ENCODE results near the gene FAR2.

The FAR2 gene

DNA sequence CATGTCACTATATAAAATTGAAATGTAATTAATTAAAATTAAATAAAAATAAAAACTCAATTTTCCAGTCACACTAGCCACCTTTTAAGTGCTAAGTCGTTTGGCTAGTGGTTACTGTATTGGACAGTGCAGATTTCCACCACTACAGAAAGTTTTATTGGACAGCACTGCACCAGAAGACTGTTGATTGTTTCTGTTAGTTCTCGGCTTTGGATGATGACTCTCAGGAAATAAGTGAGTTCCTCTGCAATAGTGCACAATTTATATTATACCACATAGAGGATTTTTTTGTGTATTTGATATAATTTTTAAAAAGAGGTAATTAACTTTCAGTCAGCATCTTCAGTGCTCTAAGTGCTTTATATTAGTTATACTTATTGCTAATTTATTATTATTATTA is 52.7 kb downstream of the FAR2 start:
- FAIRE-seq, result no peak
- no peak for DNase-seq (ENCODE audit: low spot score)

DNA sequence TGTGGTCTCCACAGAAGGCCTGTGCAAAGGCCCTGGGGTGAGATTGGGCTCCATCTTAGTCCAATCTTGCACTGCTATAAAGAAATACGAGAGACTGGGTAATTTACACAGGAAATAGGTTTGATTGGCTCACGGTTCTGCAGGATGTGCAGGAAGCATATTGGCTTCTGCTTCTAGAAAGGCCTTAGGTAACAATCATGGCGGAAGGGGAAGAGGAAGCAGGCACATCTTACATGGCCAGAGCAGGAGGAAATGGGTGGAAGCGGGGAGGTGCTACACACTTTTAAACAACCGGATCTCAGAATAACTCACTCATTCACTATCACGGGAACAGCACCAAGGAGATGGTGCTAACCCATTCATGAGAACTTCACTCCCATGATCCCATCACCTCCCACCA is 55.4 kb downstream of the FAR2 start:
- FAIRE-seq (no peak), DNase-seq (ENCODE audit: low spot score) (no peak)

DNA sequence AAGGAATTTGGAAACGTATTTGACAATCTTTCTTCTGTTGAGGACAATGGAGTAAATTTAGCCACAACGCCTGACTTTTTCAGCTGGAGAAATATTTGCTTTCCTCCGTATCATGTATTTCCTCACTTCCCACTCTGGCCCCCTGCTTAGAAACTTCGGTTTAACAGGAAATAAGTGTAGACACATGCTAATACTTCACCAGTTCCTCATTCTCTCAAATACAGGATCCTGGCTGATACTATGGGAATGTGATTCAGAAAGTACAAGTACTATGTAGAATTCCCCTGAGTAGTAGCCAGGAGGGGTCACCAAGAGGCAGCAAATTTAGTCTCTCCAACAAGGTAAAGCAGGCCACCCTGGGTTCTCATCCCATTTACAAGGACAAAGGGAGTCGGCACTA is 58.0 kb downstream of the FAR2 start:
- no peak for DNase-seq (ENCODE audit: low spot score)
- FAIRE-seq, result no peak

DNA sequence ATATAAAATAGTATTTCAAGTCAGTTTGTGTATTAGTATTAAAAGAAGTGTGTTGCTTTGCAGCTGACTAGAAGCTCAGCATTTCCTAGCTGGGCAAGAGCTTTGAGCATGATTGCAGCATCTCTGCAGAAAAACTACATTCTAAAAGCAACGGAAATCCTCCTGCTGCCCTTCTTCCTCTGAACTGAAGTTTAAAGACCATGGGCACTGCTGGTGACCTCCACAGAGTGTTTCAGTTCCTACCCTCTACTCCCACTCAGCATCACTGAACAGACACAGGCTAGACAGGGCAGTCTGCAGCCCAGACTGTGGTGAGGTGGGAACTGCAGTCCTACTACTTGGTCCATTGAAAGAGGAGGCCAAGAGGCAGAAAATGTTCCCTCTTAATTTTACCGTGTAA is 59.0 kb downstream of the FAR2 start:
- no peak for FAIRE-seq

DNA sequence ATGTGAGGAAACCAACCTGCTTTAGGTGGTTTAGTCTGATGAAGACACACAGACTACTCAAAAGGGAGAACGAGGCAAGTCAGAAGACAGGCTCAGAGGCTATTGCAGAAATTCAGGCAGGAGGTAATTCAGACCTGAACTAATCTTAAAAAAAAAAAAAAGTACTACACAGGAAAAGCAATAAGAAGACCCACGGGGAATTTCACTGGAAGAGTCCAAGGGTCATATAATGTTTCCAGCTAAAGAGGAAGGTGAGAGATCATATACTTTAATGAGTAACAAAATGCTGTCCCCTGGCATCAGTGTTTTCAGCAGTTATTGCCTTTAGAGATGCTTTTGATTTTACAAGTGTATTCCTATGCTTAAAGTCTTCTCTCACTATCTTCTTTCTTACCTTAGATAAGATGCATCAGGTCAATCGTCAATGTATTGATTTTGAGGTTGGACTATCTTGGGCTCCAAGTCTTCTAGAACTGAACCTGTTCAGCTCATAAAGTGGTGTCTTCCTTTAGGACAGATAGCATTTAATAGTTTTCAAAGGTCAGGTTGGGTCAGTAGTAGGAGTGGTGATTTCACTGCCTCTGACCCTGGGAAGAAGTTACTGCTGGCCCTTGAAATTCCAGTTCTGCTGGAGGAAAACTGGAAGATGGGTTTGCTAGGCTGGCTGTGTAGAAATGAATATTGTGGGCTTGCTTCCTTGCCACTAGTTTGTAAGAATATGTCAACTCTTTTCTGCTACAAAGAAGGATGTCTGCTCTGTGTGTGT is 60.0 kb downstream of the FAR2 start:
- DNase-seq (ENCODE audit: low spot score) (no peak), FAIRE-seq (no peak)

More for the DNA sequence above, 59.0 kb downstream of the FAR2 start:
- no peak for DNase-seq (ENCODE audit: low spot score)

DNA sequence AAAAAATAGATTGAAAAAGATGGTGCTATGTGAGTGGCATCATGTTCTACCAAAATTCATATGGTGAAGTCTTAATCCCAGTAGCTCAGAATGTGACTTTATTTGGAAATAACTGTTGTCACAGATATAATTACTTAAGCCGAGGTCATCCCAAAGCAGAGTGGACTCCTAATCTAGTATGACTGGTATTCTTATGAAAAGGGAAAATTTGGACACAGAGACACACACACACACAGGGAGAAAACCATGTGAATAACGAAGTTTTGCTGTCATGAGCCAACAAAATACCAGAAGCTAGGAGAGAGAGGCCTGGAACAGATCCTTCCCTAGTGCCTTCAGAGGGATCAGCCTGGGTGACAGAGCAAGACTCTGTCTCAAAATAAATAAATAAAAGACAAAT is 62.6 kb downstream of the FAR2 start:
- no peak for FAIRE-seq
- no peak for DNase-seq (ENCODE audit: low spot score)

DNA sequence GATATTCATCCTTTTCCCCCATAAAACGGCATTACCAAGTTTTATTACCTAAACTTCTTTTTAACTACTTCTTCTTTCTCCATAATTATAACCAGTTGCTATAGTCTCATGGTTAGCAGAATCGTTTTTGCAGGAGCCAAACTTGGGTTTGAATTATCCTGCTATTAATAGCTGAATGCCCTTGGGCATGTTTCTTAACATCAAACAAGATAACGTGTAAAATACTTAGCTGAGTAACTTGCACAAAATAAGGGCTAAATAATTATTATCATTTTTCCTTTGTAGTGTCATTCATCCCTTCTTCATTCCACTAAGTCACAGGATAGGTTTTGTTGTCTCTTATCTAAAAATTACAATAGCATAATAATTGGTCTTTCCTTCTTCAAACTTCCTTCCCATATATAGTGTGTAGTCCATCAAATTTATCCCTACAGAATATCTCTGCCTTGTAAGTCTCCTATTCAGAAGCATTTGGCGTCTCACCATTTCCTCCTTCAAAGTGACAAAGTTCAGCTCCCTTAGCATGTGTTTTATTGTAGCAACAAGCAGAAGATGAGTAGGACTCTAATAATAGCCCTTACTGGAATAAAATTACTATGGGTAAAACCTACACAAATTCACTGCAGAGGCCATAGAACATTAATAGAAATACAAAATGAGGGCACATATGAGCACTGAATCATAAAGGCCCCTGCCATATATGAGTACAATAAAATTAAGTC is 63.8 kb downstream of the FAR2 start:
- DNase-seq (ENCODE audit: low spot score) (no peak), FAIRE-seq (no peak)

DNA sequence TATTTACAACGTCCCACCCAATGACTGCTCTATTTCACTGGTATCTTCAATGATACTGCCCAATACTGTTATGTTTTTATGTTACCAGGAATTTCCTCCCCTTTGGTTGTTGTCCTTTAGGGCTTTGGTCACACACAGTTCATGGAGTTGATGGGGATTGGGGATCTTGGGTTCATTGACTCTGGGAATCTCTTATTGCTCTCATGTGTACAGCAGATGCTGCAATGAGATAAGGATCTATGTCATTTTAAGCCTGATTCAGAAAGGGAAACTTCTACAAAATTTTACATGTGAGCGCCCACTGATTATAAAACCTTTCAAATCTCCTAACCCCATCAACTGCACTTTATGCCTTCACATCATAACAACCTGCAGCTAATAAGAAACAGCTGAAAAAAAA is 67.2 kb downstream of the FAR2 start:
- no peak for FAIRE-seq
- no peak for DNase-seq (ENCODE audit: low spot score)

DNA sequence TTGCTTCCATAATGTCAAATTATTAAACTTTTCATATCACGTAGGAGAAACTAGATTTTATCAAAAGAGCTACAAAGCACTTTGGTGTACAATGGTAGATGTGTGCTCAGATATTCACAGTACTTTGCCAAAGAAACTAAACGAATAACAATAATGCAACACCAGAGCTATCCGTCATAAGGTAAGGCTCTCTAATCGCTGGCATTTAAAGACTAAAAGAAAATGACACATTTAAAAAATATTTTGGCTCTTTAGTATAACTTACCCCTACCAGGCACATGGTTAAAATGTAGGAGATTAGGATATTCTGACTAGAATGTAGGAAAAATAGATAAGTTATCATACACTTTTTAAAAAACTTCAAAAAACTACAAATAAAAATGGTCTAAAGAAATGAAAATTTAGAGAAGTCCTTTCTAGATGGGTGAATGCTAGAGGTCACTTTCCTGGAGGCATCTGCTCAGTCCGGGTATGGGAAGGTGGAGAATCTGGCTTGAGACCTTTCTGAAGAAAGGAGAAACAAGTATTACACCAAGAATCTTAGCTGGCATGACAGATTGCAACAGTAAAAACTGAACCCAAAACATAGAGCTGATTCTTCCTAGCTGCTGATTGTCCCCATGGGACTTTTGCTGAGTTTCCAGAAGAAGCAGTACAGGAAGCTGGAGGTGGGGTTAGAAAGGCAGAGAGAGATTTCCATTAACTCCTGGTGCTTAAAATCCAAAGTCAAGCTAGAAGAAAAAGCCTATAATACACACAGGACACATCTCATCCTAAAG is 67.9 kb downstream of the FAR2 start:
- FAIRE-seq (no peak), DNase-seq (ENCODE audit: low spot score) (no peak)

DNA sequence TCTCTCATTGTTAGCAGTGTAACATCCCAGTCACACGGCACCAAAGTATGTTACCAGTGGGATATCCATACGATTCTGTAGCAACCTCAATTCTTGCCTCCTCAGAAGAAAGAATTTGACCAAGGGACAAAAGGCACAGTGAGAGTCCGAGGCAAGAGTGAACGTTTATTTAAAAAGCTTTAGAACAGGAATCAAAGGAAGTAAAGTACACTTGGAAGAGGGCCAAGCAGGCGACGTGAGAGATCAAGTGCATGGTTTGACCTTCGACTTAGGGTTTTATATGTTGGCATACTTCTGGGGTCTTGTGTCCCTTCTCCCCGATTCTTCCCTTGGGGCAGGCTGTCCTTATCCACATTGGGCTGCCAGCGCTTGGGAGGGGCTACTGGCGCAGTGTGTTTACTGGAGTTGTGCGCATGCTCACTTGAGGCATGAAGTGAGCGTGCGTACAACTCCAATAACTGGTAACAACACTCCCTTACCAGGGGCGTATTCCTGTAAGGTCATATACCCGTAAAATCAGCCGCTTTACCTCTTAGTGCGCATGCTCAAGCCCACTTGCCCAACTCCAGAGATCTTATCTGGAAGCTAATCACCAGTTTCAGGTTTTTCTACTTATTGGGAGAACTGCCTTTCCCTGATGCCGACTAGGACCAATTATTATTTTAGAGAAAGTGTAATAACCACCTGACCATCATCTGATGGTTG is 71.7 kb downstream of the FAR2 start:
- DNase-seq (ENCODE audit: low spot score), result no peak
- no peak for FAIRE-seq

DNA sequence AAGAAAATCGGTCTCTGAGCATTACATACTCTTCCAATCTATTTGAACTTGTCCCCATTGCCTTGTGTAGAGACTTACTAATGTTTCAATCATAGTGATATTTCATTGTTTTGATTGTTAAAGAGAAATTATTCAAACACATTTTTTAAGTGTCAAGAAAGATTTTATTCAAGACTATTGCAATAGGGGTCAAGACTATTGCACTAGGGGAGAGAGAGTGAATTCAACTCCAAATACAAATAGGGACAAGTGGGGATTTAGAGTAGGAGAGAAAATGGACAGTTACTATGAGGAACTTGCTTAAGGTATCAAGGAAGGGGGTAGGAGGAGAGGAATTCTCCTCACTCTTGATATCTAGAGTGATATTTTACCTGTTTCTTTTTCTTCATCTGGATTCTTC is 73.1 kb downstream of the FAR2 start:
- no peak for DNase-seq (ENCODE audit: low spot score)
- FAIRE-seq, result no peak

DNA sequence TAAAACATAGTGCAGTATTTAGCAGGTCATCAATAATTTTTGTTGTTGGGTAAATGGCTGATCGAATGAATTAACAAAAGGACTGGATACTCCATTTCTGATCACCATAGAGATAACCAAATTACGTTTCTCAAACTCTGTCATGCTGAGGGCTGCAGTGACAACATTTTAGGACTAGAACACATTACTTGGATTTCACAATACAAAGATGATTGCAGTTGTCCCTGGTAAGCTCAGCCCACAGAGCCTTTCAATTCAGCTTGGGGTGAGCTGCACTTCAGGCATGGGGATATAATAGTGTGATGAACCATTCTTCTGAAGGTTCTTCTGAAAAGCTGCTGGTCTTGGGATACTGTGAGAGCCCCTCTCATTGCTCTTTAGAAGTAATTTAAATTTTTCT is 74.3 kb downstream of the FAR2 start:
- no peak for FAIRE-seq

DNA sequence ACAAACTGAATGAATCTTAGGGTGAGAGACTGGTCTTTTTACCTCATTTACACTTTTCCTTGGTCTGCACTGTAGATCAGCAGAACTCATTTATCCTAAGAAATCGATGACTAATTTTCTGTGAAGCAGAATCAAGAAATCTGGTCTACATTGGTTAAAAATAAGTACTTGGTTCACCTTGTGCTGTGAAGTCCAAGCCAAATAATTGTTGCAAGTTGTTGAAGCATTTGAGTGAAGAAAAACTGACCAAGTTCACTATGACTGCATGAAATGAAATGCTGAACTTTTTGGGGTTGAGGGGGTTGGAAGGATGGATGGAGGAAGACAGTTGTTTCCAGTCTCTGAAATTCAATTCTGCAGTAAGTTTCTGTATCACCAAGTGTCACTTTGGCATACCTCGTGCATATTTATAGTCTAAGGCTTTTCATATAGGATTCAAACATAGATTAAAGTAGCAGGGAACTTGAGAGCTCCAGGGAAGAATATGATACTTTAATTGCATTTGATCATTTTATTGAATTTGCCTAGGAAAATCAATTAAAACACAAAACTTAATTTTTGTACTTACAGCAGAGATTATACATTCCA is 75.0 kb downstream of the FAR2 start:
- DNase-seq (ENCODE audit: low spot score) (no peak), FAIRE-seq (no peak)

More for the DNA sequence above, 74.3 kb downstream of the FAR2 start:
- no peak for DNase-seq (ENCODE audit: low spot score)

DNA sequence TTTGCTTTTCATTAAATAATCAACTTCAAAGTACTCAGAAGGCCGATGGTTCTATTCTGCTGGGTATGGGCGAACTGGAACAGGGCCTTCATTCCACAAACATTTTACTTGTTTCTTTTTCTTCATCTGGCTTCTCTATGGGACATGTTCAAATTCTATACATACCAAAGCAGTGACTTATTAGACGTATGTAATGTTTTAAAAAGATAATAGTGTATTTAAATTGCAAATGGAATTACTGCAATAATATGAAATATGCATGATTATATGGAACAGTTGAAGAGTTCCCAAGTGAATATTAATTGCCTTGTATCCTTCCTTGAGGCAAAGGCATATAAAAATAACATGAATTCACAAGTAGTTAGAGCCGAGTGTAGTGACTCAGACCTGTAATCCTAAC is 75.5 kb downstream of the FAR2 start:
- FAIRE-seq (no peak), DNase-seq (ENCODE audit: low spot score) (no peak)

DNA sequence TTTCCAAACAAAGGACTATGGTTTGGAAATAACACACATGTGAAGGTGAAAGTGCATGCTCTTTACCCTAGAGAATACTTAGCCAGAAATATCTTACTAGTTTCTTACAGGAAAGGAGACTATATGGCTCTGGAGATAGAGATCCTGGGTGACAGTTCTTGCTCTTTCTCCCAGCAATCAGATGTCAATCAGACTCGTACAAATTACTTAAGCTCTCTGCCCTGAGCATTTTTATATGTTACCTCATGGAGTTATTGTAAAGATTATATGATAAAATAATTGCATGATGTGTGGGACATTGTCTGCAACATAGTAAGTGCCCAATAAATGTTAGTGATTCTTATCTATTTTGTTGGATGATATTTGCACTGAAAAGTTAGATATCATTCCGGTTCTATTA is 76.8 kb downstream of the FAR2 start:
- FAIRE-seq, result no peak
- DNase-seq (ENCODE audit: low spot score), result no peak

DNA sequence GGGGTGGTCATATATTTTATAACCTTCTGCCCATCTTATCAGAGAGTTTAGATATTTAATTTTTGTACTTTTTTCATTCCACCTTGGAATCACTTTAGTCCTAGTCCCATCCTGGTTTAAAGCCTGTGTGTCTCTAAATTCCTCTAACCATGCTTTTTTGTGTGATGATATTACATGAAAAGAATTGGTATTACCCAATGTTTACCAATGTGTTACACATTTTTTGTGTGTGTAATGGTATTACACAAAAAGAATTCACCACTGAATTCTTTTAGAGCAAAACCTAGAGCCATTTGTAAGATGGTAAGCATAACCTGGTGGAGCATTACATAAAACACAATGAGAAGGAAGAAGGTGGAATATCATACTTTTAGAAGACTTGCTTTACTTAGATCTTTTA is 77.5 kb downstream of the FAR2 start:
- FAIRE-seq, result no peak
- DNase-seq (ENCODE audit: low spot score), result no peak

DNA sequence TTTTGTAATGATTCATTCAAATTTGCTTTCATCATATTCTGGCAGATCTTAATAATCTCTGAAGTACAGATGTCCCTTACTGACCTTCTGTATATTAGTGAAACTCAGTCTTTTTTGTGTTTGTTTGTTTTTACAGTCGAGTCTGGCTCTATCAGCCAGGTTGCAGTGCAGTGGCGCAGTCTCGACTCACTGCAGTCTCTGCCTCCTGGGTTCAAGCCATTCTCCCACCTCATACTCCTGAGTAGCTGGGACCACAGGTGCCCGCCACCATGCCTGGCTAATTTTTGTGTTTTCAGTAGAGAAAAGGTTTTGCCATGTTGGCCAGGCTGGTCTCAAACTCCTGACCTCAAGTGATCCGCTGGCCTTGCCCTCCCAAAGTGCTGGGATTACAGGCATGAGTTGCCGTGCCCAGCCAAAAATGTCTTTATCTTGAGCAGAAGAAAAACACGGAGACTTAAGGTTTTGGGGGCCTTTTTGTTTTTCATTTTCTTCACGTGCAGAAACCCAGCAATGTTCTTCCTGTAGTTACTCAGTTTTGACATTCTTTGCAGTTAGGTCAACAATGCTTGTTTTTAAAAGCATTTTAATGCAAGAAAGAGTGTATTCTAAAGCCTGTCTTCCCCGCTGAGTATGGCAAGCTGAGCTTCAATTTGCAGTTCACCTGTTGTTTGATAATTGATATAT is 79.5 kb downstream of the FAR2 start:
- FAIRE-seq, result no peak
- DNase-seq (ENCODE audit: low spot score), result no peak

DNA sequence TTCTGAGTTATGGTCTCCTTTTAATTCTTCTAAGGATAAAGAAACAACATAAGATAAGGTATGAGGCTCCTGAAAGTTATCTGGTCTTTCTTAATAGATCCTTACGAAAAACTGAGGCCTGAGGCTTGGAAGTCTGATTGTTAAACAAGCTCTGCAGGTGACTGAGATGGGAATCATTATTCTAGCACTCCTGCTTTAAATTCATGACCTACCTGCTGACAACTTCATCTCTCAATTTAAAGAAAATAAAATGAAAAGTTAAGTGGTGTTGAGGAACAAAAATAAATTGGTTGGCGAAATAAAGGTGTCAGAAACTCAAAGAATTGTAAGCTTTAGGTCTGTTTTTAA is 80.1 kb downstream of the FAR2 start:
- no peak for FAIRE-seq

DNA sequence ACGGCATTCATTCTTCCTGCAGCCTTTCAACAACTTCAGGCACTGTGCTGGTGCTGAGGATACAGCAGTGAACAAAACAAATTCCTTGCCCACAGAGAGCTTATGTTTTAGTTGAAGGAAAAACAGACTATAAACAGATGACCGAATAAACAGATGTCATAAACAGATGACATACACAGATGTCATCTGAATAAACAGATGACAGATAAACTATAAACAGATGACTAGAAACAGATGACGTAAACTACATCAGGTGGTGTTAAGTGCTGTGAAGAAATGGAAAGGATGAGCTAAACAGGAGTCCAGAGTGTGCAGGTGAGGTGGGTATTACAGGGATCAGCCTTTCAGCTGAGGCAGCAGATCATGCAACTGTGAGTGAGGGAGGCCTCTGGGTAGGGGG is 80.9 kb downstream of the FAR2 start:
- DNase-seq (ENCODE audit: low spot score) (no peak), FAIRE-seq (no peak)

More for the DNA sequence above, 80.1 kb downstream of the FAR2 start:
- no peak for DNase-seq (ENCODE audit: low spot score)

DNA sequence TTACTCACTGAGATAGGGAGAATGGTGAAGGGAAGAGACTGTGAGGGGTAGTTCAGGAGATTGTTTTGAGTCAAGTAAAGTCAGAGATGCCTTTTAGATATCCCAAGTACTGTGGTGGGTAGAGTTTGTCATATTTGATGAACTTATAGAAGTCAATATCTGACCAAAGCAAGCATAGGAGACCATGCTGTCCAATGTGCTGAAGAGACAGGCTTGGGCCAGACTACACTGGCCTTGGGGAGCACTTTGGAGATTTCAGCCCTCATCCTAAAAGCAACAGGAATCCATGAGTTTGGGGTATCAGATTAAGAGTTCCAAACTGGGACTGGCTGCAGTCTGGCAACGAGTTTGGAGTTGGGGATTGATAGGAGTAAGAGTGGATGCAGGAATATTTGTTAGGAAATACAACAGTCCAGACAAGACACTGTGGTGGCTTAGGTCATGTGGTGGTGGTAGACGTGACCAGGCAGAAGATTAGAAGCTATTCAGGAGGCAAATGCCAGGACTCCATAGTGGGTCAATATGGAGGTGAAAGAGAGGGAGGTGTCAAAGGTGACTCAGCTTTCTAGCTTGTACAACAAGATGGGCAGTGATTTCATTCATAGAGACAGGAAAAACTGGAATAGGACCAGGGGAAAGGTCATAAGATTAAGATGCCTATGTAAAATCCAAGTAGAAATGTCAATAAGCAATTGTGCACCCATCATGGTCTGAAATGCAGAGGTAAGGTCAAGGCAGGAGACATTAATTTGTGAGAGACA is 81.9 kb downstream of the FAR2 start:
- FAIRE-seq (no peak), DNase-seq (ENCODE audit: low spot score) (no peak)
